GM03348 (cell line): ENCODE results near the gene RTF1.

Source experiments
- DNase-seq: peaks from one replicate; pipeline ENCODE4 v3.0.0; 2012; ENCODE audit warnings: low spot score

RTF1 gene

DNA sequence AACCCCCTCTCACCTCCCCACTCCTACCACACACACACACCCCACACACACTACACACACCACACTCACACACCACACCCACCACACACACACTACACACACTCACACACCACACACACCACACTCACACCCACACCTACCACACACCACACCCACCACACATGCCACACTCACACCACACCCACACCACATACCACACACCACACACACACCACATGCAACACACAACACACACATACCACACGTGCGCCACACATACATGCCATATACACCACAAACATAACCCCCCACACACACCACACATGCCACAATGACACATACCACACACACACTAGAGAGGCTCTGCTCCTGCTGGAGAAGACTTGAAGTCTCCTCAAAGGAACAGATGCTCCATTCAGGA lies 70.9 kb downstream of the RTF1 start:
- no peak for DNase-seq

DNA sequence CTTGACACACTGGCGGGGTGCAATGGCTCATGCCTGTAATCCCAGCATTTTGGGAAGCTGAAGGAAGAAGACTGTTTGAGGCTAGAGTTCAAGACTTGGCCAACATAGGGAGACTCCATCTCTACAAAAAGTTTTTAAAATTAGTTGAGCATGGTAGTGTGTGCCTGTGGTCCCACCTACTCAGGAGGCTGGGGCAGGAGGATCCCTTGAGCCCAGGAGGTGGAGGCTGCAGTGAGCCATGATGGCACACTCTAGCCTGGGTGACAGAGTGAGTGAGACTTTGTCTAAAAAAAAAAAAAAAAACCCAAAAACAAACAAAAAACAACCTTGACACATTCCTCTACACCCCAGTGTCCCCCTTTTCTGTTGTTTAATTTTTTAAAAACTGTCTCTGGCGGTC lies 72.7 kb downstream of the RTF1 start:
- DNase-seq: no peak

DNA sequence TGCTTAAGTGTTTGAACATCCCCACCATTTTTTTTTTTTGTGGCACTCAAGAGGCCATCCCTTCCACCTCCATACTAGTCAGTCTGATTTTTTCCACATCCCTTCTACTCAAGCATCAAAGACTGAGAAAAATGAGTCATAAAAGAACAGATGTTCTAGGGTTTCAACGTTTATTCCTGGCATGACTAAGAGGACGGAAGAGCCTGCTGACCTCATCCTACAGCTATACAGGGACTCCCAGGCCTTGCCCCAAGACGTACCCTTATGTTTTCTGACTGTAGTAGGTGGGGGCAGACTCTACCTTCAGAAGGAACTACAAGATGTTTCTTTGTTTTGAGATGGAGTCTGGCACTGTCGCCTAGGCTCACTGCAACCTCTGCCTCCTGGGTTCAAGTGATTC lies 73.5 kb downstream of the RTF1 start:
- peak; percentile 93 for DNase-seq

DNA sequence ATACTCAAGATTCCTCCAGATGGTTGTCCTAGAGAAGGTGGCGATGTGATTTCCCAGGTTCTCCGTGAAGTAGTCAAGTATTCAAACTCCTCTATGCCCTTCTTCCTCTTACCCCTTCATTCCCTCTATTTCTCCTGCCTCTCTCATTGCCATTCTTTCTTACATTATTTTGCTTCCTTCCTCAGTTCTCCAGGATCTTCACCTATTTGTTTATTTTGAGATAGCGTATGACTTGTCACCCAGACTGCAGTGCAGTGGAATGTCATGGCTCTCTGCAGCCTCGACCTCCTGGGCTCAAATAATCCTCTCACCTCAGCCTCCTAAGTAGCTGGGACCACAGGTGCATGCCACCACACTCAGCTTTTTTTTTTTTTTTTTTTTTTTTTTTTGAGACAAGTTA lies 75.0 kb downstream of the RTF1 start:
- no peak for DNase-seq

DNA sequence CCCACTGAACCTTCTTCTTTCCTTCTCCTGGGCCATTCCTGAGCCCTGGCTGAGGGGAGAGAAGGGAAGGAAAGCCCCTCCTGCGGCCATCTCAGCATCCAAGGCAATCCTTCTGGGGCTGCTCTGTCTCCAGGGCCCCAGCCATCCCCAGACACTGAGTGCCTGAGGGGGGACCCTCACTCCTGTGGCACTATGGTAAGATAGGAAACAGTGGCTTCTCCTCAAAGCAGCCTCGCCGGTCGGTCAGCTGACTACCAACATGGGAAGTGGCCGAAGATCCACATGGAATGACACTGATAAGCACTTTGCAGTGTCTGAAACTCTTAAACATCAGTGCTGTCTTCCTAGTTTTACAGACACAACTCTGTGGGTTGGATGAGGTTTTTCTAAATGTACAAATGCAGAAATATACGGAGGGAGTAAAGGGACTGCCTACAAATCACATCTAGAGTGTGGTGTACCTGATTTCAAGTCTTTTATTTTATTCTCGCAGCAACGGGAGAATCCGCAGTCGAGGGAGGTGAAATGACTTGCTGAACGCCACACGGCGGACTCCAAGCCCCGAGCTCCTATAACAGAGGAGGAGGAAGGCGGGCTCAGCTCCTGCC lies 75.8 kb downstream of the RTF1 start:
- DNase-seq: no peak

DNA sequence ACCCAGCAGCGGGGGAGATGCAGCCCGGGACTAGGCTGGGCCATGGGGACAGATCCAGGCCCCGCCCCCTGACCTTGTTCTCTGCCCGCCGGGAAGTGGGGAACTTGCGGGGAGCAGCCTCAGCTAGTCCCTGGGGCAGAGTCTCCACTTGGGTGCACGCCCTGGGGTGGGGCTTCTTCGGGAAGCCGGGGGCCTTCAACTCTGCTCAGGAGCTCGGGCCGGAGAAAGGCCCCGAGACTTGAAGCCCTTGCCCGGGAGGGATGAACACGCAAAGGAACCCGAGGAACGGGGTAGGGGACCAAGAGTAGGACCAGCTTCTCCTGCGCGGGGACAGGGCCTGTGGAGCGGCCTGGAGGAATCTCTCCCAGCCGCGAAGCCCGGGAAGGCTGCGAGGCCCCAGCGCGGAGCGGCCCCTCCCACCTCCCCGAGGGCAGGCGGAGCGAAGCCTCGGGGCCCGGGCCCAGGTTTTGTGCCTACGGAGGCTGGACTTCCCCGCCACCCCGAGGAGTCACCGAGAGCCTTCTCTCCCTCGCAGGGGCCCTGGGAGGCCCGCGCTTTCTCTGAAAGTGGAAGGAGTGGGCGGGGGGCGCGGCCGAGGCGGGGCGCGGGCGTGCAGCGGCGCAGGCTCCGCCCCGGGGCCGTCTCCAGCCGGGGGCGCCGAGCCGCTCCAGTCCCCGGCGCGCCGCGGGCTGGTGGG lies 76.5 kb downstream of the RTF1 start, which contains the start of gene ITPKA:
Gene ITPKA (plus strand): TSS at position 670 of the 697 bp plus-strand sequence. CDS start 54 bp downstream, outside the sequence.
- DNase-seq: peak; percentile 90

DNA sequence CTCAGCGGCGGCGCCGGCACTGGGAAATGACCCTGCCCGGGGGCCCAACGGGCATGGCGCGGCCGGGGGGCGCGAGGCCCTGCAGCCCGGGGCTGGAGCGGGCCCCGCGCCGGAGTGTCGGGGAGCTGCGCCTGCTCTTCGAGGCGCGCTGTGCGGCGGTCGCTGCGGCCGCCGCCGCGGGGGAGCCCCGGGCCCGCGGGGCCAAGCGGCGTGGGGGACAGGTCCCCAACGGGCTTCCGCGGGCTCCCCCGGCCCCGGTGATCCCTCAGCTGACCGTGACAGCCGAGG lies 77.0 kb downstream of the RTF1 start:
- no peak for DNase-seq

DNA sequence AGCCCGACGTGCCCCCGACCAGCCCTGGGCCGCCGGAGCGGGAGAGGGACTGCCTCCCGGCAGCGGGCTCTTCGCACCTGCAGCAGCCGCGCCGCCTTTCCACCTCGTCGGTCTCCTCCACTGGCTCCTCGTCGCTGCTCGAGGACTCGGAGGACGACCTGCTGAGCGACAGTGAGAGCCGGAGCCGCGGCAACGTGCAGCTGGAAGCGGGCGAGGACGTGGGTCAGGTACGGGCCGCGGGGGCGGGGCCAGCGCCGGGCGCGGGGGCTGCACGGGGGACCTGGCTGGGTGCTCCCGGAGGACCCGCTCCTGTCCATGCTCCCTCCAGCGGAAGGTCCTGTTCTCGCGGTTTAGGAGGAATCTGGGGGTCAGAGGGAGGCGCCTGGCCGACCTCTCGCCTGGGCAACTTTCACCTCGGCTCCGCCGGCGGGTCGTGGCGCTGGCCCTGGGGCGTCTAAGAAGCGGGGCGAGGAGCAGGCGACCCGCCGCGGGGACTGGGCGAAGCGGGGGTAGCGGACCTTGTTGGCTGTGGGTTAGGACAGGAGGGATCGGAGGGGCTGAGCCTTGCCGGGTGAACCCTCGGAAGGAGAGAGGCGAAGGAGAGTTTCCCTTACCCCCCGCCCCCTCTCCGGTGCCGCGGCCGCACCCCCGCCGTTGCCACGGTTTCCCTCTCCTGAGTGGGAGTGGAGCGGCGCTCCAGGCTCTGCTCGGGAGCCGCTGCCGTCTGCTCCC lies 77.5 kb downstream of the RTF1 start:
- DNase-seq: peak; percentile 43

DNA sequence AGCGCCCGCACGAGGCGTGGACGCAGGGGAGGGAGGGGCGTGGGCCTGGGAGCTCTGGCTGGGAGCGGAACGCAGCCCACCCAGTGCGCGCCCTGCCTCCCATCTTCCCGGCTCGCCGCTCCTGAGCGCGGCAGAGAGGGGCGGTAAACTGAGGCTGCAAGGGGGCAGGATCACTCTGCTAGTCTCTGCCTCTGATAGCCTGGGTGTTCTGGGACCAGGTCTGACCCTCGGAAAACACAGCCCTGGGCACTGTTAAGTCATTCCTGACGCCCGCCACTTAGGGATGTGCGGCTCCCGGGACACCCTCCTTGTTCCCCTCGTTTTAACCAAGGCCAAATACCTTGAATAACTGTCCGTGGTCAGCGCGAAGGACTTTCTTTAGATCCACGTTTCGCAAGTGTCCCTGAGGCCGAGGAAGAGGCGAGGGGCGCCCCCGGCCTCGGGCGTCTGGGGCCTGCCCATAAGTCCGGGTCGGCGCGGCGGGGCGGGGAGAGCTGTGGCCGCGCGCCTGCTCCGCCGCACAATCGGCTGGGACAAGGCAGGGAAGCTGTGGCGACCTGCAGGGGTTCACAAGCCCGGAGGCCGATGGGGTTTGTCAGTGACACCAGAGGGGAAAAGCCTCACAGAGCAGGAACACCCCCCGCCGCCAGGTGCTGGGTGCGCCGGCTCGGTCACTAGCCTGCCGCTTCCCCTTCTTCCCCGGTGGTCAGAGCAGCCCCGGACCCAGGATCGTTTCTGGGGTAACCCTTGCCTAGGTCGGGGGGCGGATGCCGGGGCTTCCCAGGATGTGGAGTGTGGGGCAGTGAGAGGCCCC lies 78.2 kb downstream of the RTF1 start:
- DNase-seq: no peak

DNA sequence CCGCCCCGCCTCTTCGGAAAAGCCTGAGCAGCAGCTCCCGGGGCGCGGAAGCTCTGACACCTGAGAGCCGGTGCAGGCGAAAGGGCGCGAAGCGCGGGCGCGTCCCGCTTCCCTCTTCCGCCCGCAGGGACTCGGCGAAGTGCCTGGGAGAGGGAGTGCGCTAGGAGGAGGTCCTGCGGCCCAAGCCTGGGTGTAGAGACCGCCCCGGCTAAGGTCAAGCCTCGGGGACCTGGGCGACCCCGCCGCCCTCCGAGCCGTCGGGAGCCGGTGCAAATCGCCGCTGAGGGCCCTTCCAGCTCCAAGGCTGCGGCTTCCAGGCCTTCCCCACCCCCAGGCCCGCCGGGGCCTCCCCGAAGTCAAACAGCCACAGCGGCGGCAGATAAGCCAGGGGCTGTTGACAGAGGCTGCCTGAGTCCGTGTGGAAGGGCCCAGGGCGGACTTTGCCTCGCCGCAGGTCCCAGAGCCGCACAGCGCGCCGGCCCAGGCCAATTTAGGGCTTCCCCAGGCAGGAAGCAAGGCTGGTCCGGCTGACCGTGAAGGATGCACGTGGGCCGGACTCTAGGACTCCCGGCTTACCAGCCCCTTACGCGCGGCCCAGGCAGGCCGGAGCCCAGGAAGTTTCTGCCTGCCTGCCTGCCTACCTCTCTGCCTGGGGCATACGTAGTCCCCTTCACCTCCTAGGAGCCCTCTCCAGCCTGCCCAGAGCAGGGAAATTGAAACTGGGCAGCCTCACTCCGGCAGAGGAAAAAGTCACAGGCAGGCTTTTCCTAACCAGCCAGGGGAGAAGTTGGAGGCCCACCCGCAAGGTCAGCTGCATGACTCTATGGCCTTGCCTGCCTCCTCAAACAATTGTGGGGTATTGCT lies 79.1 kb downstream of the RTF1 start:
- no peak for DNase-seq

DNA sequence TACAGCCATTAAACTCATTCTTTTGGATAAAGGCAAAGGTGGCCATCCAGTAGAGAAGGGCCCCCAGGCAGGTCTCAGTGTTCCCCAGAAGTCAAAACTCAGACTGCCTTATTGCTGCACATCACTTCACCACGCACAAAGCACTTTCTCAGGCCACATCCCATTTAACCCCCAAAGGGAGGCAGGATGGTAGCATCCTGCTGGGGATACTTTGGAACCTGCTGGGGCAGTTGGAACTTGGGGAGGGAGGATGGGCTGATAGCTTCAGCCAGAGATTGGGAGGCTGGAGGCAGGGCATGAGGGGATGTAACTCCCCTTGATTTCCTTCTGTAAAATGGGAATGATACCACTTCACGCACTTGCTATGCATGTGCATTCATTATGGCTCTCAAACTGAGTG lies 81.8 kb downstream of the RTF1 start:
- DNase-seq: no peak

DNA sequence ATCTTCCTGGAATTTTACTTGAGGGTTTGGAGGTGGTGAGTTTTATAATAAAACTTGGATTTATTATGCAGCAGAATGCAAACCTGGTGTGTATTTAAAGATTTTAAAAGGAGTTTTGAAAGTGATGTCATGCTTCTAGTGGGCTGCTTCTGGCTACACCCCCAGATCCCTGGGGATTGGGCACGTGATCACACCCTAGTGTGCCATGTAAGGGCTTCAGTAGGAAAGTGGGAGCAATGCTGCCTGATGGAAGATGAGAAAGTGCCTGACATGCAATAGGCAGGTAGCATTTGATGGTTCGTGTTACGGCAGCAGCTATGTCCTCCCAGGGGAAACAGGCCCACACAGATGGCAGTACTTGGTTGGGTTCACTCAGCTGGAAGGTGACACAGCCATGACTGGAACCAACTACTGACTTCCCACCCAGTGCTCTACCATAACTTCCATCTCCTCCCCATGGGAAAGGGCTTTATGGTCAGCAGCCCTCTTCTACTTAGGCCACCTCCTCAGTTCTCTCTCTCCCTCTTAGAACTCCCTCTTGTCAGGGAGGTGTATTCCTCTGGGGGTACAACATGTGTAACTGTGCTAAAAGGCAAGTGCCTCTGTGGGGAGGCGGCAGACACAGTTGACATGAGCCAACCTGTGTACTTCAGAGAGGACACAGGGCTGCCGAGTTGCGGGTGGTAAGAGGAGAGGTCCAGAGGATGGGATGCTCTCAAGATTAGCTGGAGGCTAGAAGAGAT lies 82.4 kb downstream of the RTF1 start:
- DNase-seq: no peak

DNA sequence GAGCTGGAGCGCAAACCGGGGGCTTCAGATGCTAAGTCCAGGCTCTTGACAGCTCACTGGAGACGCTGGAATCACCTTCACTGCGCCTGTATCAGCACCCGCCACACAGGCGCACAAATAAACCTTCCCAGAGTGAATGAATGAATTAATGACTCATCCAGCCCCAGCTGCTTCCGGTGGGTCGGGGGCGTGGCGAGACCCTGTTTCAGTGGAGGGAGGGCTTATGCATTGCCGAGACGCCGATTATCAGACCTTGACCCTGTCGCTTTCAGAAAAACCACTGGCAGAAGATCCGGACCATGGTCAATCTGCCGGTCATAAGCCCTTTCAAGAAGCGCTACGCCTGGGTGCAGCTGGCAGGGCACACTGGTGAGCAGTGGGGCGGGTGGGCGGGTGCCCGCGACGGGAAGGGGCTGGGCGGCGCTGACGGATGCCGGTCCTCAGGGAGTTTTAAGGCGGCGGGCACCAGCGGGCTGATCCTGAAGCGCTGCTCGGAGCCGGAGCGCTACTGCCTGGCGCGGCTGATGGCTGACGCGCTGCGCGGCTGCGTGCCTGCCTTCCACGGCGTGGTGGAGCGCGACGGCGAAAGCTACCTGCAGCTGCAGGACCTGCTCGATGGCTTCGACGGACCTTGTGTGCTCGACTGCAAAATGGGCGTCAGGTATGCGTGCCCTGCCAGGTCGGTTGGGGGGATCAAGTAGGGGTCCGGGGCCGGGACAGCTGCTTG lies 84.5 kb downstream of the RTF1 start:
- DNase-seq: peak; percentile 58

DNA sequence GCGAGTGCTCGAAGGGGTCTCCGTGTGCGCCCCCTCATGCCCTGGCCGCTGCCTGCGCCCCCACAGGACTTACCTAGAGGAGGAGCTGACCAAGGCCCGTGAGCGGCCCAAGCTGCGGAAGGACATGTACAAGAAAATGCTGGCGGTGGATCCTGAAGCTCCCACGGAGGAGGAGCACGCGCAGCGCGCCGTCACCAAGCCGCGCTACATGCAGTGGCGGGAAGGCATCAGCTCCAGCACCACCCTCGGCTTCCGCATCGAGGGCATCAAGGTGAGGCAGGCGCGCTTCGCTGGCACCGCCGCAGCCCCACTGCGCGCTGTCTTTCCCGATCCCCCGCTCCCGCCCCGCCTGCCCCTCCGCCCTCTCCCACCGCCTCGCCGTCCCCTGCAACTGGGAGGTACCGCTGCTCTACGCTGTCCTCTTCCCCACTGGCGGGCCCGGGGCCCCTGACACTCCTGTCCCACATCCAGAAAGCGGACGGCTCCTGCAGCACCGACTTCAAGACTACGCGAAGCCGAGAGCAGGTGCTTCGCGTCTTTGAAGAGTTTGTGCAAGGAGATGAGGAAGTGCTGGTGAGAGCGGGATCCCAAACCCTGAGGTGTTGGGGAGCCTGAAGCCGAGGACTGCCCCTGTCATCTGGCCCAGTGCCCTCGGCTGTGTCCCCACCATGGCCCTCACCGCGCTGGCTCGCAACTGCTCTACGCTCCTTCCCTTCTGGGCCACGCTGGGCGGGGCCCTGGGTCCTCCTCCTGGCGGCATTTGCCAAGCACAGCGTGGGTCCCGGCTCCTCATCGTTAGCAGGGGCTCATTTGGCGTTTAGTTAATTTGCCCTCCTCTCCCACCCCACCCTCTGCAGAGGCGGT lies 85.3 kb downstream of the RTF1 start:
- DNase-seq: no peak

DNA sequence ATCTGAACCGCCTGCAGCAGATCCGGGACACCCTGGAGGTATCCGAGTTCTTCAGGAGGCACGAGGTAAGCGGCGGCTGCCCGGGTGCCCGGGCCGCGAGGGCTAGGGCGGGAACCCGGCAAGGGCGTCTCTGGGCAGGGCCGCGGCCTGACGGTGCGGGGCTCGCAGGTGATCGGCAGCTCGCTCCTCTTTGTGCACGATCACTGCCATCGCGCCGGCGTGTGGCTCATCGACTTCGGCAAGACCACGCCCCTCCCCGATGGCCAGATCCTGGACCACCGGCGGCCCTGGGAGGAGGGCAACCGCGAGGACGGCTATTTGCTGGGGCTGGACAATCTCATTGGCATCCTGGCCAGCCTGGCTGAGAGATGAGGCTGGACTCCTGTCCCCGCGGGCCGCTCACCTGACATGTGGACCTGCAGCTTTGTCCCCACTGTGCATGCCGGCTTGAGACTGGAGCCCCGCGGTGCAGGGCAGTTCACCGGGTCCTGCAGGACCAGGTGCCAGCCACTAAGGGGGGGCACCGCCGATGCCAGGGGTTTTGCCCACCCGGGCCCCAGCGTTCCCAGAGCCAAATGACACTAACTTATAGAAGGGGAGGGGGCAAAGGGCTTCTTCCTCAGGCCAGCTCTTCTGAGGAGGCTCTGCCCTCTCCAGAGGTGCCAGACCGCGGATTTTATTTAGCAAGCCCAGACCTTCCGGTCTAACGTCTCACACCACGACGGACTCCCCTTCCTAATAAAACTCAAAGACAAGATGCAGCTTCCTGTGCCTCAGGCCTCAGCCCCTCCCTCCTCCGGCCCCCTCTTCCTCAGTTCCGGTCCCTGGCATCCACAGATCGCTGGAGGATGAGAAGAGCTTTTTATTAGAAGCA lies 86.1 kb downstream of the RTF1 start:
- no peak for DNase-seq

DNA sequence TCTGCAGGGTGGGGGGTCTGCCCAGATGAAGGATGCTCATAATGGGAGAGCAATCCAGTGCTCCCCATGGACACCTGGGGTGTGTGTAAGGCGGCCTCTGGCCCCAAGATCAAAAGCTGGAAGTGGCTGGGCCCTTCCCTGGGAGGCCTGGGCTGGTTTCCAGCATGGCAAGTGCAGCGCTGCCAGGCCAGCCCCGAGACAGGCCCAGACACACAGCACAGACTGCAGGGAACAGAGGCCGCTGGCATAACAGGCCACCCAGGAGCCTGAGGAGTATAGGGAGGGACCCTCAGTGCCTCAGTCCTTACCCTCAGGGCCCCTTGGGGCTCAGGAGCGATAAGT lies 86.7 kb downstream of the RTF1 start:
- no peak for DNase-seq

DNA sequence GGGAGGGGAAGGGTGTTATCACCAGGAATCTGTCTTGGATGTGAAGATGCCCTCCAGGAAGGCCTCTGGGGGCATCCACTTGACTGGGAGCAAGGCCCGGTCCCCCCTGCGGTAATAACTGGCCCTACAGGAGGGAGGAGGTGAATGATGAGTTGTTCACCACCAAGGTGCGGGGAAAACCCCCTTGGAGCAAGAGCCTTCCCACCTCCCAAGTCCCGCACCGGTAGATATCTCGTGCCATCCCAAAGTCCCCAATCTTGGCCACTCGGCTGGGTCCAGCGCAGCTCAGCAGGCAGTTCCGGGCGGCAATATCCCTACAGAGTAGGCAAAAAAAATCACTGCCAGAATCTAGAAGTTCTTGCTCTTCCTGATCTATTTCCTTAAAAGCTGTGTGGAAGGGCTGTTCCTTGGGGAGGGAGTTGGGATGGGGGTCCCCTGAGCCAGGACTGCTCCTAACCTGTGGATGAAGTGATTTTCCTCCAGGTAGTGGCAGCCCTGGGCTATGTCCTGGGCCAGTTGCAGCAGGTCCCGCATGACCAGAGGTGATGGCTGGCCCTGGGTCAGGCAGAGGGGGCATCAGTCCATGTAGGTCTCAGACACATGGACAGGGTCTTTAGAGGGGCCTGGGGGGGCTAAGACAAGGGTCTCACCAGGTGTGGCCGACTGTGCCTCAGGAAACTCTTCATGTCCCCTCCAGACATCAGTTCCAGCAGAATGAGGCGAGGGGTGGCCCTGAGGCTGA lies 88.0 kb downstream of the RTF1 start:
- DNase-seq: no peak

DNA sequence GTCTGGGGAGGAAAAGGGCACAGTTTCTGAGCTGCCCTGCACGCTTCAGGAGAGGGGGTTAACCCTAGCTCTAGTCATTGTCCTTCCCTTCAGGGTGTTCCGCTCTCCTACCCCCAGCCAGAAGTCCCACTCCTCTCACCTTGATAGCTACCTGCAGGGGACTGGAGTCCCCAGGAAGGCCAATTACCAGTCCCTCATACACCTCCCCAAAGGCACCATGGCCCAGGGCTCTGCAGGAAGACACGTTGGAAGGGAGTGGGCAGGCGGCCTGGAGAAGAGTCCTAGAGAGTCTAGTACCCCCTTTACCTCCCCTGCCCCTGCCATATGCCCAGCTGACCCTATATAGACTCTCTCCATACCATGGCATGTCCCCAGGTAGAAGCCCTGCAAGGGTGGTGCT lies 88.9 kb downstream of the RTF1 start:
- no peak for DNase-seq
